SIG-M5 (cell line): ENCODE data around the gene C3orf70.

Experiments used
- DNase-seq: peaks from one replicate; lab custom pipeline; 2025; lab: John Stamatoyannopoulos, UW

Gene C3orf70, protein sequence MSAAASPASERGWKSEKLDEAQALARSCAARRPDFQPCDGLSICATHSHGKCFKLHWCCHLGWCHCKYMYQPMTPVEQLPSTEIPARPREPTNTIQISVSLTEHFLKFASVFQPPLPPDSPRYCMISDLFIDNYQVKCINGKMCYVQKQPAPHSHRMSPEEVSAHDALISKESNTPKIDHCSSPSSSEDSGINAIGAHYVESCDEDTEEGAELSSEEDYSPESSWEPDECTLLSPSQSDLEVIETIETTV

GRCh38 chr3:185152410-185153170 lies at the start of gene C3orf70:
TSS of gene C3orf70 (minus strand) at chr3:185153060. CDS start at chr3:185152823, 237 bp downstream.
- no peak for DNase-seq

- no peak for DNase-seq
These were observed 47.8 kb upstream of the C3orf70 start for GRCh38 chr3:185200639-185201038.

- DNase-seq = no peak
These were observed 46.8 kb upstream of the C3orf70 start for GRCh38 chr3:185199671-185200070.

DNA sequence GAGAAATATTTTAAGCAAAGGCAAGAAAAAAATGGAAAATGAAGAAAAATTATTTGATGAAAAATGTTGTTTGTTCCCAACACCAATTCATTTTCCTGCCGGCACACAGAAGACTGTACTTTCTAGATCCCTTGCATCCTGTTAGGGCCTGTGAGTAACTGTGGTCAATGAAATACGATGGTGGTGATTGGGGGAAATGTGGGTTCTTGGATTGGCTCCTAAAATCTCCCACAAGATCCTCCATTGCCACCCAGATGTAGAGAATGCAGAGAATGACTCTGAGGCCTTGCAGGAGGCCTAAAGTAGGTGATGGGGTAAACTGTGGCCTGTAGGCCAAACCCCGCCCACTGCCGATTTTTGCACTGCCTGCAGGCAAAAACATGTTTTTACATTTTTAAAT lies 46.3 kb upstream of the C3orf70 start:
- no peak for DNase-seq

- DNase-seq = no peak
These were observed 44.2 kb upstream of the C3orf70 start for GRCh38 chr3:185197068-185197467.

DNA sequence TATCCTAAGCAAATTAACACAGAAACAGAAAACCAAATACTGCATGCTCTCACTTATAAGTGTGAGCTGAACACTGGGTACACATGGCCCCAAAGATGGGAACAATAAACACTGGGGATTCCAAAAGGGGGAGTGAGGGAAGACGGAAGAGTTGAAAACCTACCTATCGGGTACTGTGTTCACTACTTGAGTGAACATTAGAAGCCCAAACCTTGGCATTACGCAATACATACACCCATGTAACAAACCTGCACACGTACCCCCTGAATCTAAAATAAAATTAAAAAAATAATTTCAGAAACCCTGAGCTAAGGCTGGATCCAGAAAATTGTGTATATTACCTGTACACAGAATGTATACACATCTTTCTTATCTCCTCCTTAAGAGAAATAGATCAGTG lies 42.8 kb upstream of the C3orf70 start:
- no peak for DNase-seq

- DNase-seq = no peak
These were observed 36.0 kb upstream of the C3orf70 start for GRCh38 chr3:185188816-185189215.

DNA sequence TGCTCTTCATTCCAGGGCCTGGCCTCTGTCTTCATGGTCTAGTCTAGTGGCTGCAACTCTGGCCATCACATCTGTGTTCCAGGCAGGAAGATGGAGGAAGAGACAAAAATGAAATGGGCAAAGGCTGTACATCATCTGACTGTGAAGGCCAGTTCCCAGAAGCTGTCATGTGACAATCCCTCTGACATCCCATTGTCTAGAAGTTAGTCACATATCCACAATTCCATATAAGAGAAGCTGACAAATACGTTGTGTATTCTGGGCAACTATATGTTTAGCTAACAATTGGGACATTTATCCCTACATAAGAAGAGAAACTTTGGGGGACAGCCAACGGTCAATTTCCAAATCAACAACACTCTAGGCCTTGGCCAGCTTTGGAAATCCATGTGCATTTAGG lies 34.5 kb upstream of the C3orf70 start:
- DNase-seq = no peak

GRCh38 chr3:185176750-185177359 lies 24.0 kb upstream of the C3orf70 start:
- no peak for DNase-seq

DNA sequence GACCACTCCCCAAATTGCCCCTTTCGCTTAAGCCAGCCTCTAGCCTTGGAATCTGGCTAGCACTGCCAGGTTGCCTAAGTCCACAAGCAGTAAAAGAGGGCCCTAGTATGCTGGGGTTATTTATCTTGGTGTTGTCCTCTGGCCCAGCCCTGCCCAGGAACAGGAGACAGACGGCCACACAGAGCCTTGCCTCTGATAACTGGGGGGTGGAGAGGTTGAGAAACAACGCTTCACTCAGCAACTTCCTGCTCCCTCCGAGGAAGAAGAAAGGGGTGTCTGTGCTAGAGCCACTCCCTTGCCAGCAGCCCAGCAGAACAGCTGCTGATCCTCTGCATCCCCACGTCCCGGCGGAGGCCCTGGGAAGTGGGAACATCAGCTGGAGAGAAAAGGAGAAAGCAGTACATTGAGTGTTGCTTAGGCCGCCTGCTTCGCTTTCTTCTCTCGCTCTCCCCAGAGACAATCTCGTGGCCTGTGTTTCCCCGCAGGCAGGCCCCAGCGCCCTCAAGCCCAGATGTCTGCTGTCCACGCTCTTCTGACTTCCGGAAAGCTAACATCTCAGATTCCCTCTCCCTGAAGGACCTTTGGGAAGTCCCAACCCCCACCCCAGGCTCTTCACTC lies 22.6 kb upstream of the C3orf70 start:
- DNase-seq = no peak

GRCh38 chr3:185172086-185173049 lies 19.5 kb upstream of the C3orf70 start:
- DNase-seq = no peak

- no peak for DNase-seq
These were observed 11.8 kb upstream of the C3orf70 start for GRCh38 chr3:185164428-185165217.

DNA sequence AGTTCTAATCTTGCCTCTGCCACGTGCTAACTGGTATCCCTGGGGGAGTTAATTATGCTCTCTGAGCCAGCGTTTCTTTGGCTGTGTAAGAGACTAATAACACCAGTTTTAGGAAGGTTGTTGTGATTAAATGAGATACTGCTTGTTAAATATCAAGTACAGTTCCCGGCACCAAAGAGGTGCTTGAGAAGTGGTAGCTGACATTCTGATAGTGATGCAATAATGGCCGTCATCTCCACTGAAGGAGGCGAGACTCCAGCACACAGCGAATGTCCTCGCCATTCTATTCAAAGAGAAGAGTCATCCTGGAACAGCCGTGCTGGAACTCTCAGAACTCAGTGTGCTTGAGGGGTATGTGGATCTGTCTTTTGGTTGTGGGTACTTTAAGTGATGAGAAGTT lies 9.8 kb upstream of the C3orf70 start:
- no peak for DNase-seq

- no peak for DNase-seq
These were observed 8.9 kb upstream of the C3orf70 start for GRCh38 chr3:185161761-185162160.

- DNase-seq = no peak
These were observed 4.5 kb upstream of the C3orf70 start for GRCh38 chr3:185157347-185157746.

DNA sequence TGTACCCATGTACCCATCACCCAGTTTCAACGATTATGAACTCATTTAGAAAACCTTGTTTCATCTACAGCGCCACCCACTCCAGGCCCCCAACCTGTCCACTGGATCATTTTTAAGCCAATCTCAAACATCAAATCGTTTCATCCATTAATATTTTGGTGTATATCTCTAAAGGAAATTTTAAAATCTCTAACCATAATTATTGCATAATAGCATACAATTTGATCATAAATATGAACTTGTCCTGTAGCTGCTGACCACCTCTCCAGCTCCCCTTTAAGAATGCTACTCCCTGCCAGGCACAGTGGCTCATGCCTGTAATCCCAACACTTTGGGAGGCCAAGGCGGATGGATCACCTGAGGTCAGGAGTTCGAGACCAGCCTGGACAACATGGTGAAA lies 2.8 kb upstream of the C3orf70 start:
- DNase-seq = no peak

GRCh38 chr3:185153861-185154629 lies 1.2 kb upstream of the C3orf70 start:
- no peak for DNase-seq

GRCh38 chr3:185153171-185153771 lies 411 bp upstream of the C3orf70 start:
- DNase-seq = no peak

- no peak for DNase-seq
These were observed 873 bp downstream of the C3orf70 start for GRCh38 chr3:185151964-185152409.
